Measurements from ENCODE around the gene PPP1R36. TPM values are rescaled to one million over a fixed set of nuclear protein-coding genes. Genes with fewer than 3 reads are reported as not detected.

PPP1R36 gene, protein sequence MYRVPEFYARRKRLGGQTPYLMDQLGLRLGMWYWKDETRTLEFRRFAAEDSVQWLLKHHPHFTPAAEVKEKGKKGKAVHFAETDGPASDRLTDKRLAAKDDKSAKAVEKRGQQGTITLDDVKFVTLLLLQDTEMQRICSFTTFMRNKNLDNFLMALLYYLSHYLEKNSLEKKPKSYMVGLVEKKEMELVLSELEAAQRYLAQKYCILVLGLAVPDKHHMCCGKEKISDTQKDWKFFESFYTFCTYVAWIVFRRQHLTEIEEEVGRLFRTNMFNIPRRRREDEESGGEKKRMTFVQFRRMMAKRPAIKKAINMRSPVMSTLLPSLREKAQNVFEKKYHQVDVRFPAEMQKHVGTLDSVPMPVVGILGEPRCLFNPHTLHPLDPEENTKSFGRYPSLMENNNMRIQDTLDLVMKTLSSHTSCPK
- under 1 TPM in 1 of 2 experiments, not detected in 1; 0.26 TPM for total RNA-seq

DNA sequence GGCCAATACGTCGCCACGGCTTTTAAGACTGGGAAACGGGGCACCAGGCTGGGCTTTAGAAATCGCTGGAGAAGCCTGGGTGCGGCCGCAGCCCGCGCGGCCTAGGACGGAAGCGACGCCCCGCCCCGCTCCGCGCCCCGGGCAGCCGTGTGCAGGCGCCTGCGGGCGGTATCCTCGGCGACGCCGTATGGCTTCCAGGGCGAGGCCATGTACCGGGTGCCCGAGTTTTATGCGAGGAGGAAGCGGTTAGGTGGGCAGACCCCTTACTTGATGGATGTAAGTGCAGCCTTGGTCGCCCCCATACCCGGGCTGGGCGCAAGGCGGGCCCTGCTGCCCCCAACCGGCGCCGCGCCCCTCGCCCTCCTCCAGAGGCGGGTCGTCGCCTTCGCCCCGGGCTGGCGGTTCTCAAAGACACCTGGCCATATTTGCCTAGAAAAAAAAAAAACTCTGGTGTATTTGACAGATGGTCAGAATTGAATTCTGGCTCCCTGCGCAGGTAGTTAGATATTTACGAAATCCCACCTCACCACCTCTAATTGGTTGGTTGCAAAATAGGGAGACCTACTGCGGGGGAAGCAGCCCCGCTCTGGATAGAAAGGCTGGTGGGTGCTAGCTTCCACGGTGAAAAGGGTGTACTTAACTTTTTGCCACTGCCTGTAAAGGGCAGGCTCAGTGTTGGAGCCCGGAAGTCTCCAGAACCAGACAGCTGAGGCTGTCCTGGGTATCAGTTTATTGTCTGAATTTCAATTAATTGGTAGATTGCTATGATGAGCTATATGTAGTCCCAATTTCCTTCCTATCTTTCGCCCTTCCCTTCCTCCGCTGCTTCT, at the start of gene PPP1R36:
Gene PPP1R36 (plus strand): TSS at position 171 of the 830 bp plus-strand sequence. CDS start 37 bp downstream, at position 208.

DNA sequence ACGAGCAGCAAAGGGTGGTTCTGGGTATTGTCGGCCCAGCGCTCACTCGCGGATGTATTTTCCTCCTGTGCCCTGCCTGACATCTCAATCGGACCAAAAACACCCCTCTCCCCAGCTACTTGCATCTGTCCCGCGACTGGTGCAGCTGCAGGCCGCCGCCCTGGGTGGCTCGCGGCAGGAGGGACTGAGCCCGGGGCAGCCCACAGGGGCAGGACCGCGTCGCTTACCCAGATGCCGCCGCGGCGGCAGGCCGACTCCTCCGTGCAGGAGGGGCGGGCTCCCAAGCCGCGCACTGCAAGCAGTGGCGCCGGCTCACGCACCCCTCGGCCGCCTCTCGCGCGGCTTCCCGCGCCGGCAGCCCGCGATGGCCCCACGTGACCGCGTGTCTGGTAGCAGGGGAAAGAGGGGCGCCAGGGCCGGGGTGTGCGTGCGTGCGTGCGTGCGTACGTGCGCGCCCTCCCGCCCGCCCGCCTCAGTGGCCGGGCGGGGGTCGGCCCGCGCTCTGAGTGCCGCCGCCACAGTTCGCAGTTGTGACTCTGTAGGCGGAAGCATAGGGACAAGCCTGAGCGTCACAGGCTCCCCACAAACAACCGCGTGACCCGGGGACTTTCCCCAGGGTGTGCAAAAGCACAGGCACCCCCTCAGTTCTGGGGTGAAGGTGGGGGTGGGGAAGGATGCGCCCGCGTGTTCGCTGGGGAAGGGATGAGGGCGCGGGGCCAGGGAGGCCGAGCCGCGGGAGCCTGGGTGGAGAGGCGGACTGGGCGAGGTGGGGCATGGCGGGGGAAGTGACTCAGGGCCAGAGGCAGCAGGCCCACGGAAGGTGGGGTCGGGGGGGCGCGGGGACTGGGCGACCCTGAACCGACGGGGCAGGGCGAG, 46.1 kb upstream of the PPP1R36 start, which contains the start of gene ZBTB25:
Gene ZBTB25 (minus strand): TSS at position 405 of the 876 bp plus-strand sequence. CDS start 13,305 bp downstream, outside the sequence.

DNA sequence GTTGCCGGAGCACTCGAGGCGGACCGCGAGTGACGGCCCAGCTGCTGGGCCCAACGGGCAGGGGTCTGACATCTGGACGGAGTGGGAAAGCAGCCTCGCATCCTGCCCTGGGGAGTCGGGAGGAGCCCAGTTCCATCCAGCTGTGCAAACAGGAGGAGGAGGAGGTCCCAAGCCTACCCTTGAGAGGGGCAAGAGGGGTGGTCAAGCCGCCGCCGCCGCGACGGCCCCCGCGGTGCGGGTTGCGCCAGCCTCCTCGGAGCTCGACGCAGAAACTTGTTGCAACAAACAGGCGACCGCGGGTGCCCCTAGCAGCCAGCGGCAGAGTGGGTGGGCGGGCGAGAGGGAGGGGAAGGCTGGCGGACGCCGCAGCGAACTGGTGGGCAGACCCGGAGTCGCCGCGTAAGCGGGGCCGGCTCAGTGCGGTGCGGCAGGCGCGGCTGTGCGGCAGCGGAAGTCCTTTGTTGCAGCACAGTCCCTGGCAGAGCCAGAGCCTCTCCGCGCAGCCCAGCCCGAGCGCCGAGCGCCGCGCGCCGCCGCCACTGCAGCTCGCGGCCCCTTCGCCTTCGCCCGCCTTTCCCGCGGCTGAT, 45.4 kb upstream of the PPP1R36 start, which contains the start of gene ZBTB1:
Gene ZBTB1 (plus strand): TSS at position 461 of the 587 bp plus-strand sequence. CDS start 16,735 bp downstream, outside the sequence.

DNA sequence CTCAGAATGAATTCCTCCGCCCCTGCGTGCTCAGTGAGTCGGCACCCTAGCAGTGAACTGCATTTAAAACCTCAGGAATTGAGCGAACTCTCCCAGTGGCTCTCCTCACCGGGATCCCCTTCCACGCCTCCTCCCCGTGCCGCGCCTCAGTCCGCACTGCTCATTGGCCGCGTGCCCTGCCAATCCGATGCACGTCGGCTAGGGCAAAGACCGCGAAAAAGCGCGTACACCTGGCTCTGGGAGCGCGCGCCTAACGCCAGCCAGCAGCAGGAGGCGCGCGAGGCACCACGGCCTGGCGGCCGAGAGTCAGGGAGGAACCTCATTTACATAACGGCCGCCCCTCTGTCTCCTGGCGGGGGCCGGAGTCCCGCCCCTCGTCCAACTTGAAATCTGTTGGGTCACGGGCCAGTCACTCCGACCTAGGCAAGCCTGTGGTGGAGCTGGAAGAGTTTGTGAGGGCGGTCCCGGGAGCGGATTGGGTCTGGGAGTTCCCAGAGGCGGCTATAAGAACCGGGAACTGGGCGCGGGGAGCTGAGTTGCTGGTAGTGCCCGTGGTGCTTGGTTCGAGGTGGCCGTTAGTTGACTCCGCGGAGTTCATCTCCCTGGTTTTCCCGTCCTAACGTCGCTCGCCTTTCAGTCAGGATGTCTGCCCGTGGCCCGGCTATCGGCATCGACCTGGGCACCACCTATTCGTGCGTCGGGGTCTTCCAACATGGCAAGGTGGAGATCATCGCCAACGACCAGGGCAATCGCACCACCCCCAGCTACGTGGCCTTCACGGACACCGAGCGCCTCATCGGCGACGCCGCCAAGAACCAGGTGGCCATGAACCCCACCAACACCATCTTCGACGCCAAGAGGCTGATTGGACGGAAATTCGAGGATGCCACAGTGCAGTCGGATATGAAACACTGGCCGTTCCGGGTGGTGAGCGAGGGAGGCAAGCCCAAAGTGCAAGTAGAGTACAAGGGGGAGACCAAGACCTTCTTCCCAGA, 9.3 kb upstream of the PPP1R36 start, which contains the start of gene HSPA2:
Gene HSPA2 (plus strand): TSS at position 534 of the 995 bp plus-strand sequence. CDS start 109 bp downstream, at position 643.

Other genes with a start within 250 kb of the PPP1R36 start
- gene MTHFD1, start 161.6 kb upstream of the PPP1R36 start, total RNA-seq, result 100 to 1,000 TPM; 124 to 129 TPM
- gene AKAP5, start 84.5 kb upstream of the PPP1R36 start, total RNA-seq, result under 1 TPM; 0.50 to 0.67 TPM
- 10 to 100 TPM; 37.9 to 38.1 TPM for gene ZBTB25, start 46.1 kb upstream of the PPP1R36 start, total RNA-seq
- gene ZBTB1, start 45.2 kb upstream of the PPP1R36 start, total RNA-seq, result 10 to 100 TPM; 90.1 to 91.0 TPM
- 1 to 10 TPM; 1.9 to 2.4 TPM for gene HSPA2, start 9.2 kb upstream of the PPP1R36 start, total RNA-seq
- gene PLEKHG3, start 154.5 kb downstream of the PPP1R36 start, total RNA-seq, result 10 to 100 TPM; 31.1 to 36.1 TPM